ENCODE results near the gene GFPT2. TPM values are rescaled to one million over a fixed set of nuclear protein-coding genes. Genes with fewer than 3 reads are reported as not detected.

Gene GFPT2
- total and polyA plus RNA-seq, 2 of the 4 experiments (the other 2 are of a cell fraction), result 20.3 to 20.8 TPM

GRCh38 chr5:180303226-180304015 lies 49.7 kb downstream of the GFPT2 start:
- in situ Hi-C loops (cut with MboI; ENCODE audit: low sequenced_read_pairs), result no loop called here
- ChIA-PET CTCF (interaction anchor here (0.7 to 1.4 kb wide), 2 partner anchors 10 to 186 kb away, joined by 3 read pairs; no protein-coding TSS in a partner anchor), POLR2A (ENCODE audit: unreplicated experiment) (no interaction called here)
- H2AK9ac ChIP-seq (replicated peaks; ENCODE audit: low read depth, low read length, poor library complexity), result no peak overlapping the region
- H2BK5ac ChIP-seq (ENCODE audit: low read depth, low read length, poor library complexity, severe bottlenecking), result no peak overlapping the region
- intact Hi-C loops (cut with micrococcal nuclease), result no loop called here
- H2BK120ac ChIP-seq (ENCODE audit: low read depth, low read length), result no peak overlapping the region
- BruUV-seq (replicated peaks), result no TSS peak
- H3K27ac ChIP-seq (ENCODE audit: insufficient read depth, low read length), result no peak overlapping the region
- H3K23ac ChIP-seq (ENCODE audit: low read depth, low read length), result no peak overlapping the region
- H4K8ac ChIP-seq (ENCODE audit: low read depth in 2 of 2, low read length in 2 of 2), result no peak overlapping the region
- H3K14ac ChIP-seq (replicated peaks; ENCODE audit: low read depth, low read length), result no peak overlapping the region
- H4K20me1 ChIP-seq (ENCODE audit: insufficient read depth, low read length), result no peaks in the 10 kb centered on the region
- no peaks in the 10 kb centered on the region for H3K27me3 ChIP-seq (ENCODE audit: control insufficient read depth, insufficient read depth, low read length)
- H3K36me3 ChIP-seq (ENCODE audit: control insufficient read depth, insufficient read depth, low read length), result peaks cover 18% of the 10 kb centered on the region
- no peak overlapping the region for H3K4me2 ChIP-seq (ENCODE audit: low read depth, low read length)
- H3K79me1 ChIP-seq (ENCODE audit: low read depth in 1 of 2, low read length in 2 of 2), result no peaks in the 10 kb centered on the region
- no peak overlapping the region for H3K4me3 ChIP-seq (ENCODE audit: insufficient read depth, low read depth, low read length)
- dilution Hi-C loops (cut with HindIII; ENCODE audit: low sequenced_read_pairs, unreplicated experiment), result no loop called here
- peaks cover 9% of the 10 kb centered on the region; the same call in 1 of the 2 replicates for H3K9me1 ChIP-seq (ENCODE audit: insufficient read depth, low read length)
- no peak overlapping the region for H2AK5ac ChIP-seq (ENCODE audit: low read depth, low read length)
- no peaks in the 10 kb centered on the region for H3K9me3 ChIP-seq (ENCODE audit: control insufficient read depth, insufficient read depth, low read length)
- H2BK15ac ChIP-seq (ENCODE audit: low read depth, low read length), result no peak overlapping the region
- H3K9ac ChIP-seq (ENCODE audit: low read depth, low read length), result no peak overlapping the region
- ATAC-seq (ENCODE audit: low read depth), result no peak
- no peak overlapping the region for H3K56ac ChIP-seq (ENCODE audit: extremely low read depth, insufficient read depth, low read length)
- 100% methylated on average over 5 of the region's 17 CpGs; no CpG with 5 or more reads in 1 of the 2 experiments for WGBS, 2 experiments (ENCODE audit: extremely low coverage in 2 of 2, insufficient read length in 1 of 2)
- no peak overlapping the region for H2AFZ ChIP-seq (replicated peaks; ENCODE audit: low read length, poor library complexity)
- H2BK20ac ChIP-seq (ENCODE audit: low read depth, low read length), result no peak overlapping the region
- H4K91ac ChIP-seq (ENCODE audit: insufficient read depth, low read depth, low read length), result no peak overlapping the region
- no peak overlapping the region for H3K18ac ChIP-seq (ENCODE audit: low read depth, low read length)
- no peak overlapping the region for H3K4ac ChIP-seq (ENCODE audit: low read depth, low read length)
- DNase-seq, result no peak
- H3K4me1 ChIP-seq (ENCODE audit: control insufficient read depth, insufficient read depth, low read length), result no peaks in the 10 kb centered on the region
- no peak overlapping the region for H4K5ac ChIP-seq (ENCODE audit: low read depth, low read length)
- TF ChIP-seq RAD21 (IDR thresholded peaks at IDR 0.05; ENCODE audit: low read length), result no peak
- TF ChIP-seq CHD1 (IDR thresholded peaks at IDR 0.05; ENCODE audit: low read depth, low read length), result no peak
- TF ChIP-seq FOS (IDR thresholded peaks at IDR 0.05; ENCODE audit: low read depth, low read length), result no peak
- TF ChIP-seq MXI1 (IDR thresholded peaks at IDR 0.05; ENCODE audit: borderline replicate concordance, low read depth, low read length), result no peak
- no peak for TF ChIP-seq NFE2L2 (IDR thresholded peaks at IDR 0.05; ENCODE audit: low read depth, low read length)
- no peak for TF ChIP-seq CEBPB (IDR thresholded peaks at IDR 0.05; ENCODE audit: low read depth, low read length)
- no peak for TF ChIP-seq RCOR1 (IDR thresholded peaks at IDR 0.05; ENCODE audit: insufficient replicate concordance, low read length)
- TF ChIP-seq, protein P1, sequence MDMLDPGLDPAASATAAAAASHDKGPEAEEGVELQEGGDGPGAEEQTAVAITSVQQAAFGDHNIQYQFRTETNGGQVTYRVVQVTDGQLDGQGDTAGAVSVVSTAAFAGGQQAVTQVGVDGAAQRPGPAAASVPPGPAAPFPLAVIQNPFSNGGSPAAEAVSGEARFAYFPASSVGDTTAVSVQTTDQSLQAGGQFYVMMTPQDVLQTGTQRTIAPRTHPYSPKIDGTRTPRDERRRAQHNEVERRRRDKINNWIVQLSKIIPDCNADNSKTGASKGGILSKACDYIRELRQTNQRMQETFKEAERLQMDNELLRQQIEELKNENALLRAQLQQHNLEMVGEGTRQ (IDR thresholded peaks at IDR 0.05; ENCODE audit: low read depth, low read length), result no peak
- no peak for TF ChIP-seq POLR2A (IDR thresholded peaks at IDR 0.05; ENCODE audit: low read depth, low read length)
- TF ChIP-seq MAFK (IDR thresholded peaks at IDR 0.05; ENCODE audit: low read depth, low read length), result no peak
- TF ChIP-seq BHLHE40 (IDR thresholded peaks at IDR 0.05; ENCODE audit: low read depth, low read length), result no peak
- no peak for TF ChIP-seq ELK1 (IDR thresholded peaks at IDR 0.05; ENCODE audit: borderline replicate concordance, low read depth, low read length)
- TF ChIP-seq MAZ (IDR thresholded peaks at IDR 0.05; ENCODE audit: borderline replicate concordance, low read depth, low read length), result no peak
- no peak for TF ChIP-seq SMC3 (IDR thresholded peaks at IDR 0.05; ENCODE audit: low read depth, low read length)
- no peak for TF ChIP-seq RFX5 (IDR thresholded peaks at IDR 0.05; ENCODE audit: low read depth, low read length)

All from IMR-90 (cell line).